HL-60/S4 treated with phorbol 12-myristate 13-acetate at 8.2 ng/mL for 4 days and 3 days (cell line): ENCODE data around the gene DLGAP4.

Source experiments
- in situ Hi-C: fragments of 300-500 bp; cut with MboI; formaldehyde crosslinking; loops from 2 replicates; pipeline ENCODE4 v1.15.0; 2022; ENCODE audit warnings: low sequenced_read_pairs

DLGAP4 gene

DNA sequence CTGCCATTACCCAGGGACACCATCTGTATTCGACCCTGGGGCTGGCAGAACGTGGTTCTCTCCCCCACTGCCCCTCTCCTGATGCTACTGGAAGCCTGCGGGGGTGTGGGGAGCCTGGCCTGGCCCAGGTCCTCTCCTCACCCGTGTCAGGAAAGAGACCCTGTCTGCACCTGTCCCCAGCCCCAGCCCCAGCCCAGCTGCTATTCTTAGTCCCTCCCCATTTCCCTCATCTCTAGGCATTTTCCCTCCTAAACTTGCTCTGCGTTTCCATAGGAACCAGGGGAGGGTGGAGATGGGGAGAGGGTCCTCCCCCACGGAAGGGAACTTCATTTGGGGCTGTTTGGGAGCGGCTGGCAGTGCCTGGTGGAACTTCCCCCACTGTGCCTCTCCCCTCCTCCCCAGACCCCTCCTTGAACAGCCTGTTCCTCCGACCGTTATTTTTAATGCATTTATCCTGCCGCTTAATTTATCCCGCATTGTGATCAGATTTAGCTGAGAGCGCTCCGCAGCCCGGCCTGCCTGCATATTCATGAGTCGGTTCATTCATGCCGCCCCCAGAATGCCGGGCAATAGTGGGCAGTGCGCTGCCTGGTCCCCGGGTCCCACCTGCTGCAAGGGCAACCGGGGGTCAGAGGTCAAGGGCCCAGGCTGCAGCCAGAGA, 31.8 kb upstream of the DLGAP4 start:
- in situ Hi-C loops: no loop called here

GRCh38 chr20:36275011-36275410, 31.1 kb upstream of the DLGAP4 start:
- in situ Hi-C loops: no loop called here

GRCh38 chr20:36275441-36276189, 30.5 kb upstream of the DLGAP4 start:
- in situ Hi-C loops: no loop called here

GRCh38 chr20:36277546-36277945, 28.6 kb upstream of the DLGAP4 start:
- in situ Hi-C loops: no loop called here

- in situ Hi-C loops: no loop called here
Measured at GRCh38 chr20:36279362-36279761, 26.8 kb upstream of the DLGAP4 start.

GRCh38 chr20:36279776-36280175, 26.4 kb upstream of the DLGAP4 start:
- in situ Hi-C loops: no loop called here

GRCh38 chr20:36281785-36282380, 24.3 kb upstream of the DLGAP4 start:
- in situ Hi-C loops: no loop called here

DNA sequence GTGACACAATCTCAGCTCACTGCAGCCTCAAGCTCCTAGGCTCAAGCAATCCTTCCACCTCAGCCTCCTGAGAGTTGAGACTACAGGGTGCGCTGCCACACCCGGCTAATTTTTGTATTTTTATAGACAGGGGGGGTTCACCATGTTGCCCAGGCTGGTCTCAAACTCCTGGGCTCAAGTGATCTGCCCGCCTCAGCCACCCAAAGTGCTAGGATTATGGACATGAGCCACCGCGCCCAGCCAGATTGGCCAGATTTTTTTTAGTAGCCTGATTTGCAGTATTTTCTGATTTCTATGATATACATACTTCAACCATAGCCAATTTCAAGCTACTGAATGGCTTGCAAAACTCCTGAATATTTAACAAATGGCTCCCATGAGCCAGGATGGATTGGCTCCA, 21.4 kb upstream of the DLGAP4 start:
- in situ Hi-C loops: no loop called here

- in situ Hi-C loops: no loop called here
Measured at GRCh38 chr20:36285746-36286447, 20.2 kb upstream of the DLGAP4 start.

- in situ Hi-C loops: no loop called here
Measured at GRCh38 chr20:36297656-36298055, 8.5 kb upstream of the DLGAP4 start.

DNA sequence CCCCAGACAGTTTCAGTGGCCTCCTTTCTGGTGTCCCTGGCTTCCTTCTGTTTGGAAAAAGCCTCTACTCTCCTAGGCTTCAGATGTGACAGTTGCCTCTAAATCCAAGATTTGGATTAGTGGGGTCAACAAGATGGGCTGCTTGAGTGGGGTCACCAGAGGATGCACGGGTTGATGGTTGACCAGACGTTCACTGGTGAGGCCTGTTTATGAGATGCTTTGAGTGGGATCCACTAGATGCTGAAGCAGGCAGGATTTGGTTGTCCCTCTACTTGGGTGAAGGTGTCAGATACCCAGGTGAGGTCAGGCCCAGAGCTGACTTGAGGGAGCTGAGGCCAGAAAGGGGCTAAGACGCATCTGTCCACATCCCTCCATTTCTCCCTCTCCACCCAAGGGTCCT, 8.1 kb upstream of the DLGAP4 start:
- in situ Hi-C loops: no loop called here

DNA sequence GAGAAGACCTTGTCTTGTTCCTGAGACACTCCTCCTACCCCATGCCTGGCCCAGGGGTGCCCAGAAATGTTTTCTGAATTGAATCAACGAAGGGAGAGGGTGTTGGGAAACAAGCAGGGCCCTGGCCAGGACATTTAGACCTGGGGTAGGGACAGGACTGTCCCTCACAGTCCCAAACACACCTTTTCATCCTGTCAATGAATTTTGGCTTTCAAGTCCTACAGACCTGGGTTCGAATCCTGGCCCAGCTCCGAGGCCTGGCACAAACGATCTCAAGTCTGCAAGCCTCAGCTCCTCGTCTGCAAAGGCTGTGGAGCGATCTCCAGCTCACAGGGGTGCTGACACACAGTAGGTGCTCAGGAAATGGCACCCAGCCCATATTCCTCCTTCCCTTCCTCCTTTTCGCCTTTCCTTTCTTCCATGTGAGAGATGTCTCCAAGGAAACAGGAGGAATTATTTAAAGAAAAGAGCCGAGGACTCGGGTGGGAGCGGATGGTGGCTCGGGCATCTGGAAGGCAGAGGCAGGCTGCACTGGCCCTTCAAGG, 7.3 kb upstream of the DLGAP4 start:
- in situ Hi-C loops: no loop called here

DNA sequence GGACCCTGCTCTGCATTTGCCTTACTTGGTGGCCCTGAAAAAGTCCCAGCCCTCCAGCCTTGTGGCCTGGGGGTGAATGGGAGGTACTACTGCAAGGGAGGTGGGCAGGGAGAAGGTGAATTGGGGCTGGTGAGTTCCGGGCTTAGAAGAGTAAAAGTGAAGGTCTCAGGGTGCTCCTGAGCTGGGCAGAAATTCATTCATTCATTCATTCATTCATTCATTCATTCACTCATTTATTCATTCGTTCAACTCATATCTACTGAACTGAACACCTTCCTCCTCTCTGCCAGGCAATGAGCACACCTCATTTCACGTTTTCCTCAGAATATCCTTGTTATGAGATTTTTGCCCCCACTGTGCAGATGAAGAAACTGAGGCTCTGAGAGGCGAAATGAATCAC, 6.7 kb upstream of the DLGAP4 start:
- in situ Hi-C loops: no loop called here

- in situ Hi-C loops: no loop called here
Measured at GRCh38 chr20:36301359-36302119, 4.6 kb upstream of the DLGAP4 start.

DNA sequence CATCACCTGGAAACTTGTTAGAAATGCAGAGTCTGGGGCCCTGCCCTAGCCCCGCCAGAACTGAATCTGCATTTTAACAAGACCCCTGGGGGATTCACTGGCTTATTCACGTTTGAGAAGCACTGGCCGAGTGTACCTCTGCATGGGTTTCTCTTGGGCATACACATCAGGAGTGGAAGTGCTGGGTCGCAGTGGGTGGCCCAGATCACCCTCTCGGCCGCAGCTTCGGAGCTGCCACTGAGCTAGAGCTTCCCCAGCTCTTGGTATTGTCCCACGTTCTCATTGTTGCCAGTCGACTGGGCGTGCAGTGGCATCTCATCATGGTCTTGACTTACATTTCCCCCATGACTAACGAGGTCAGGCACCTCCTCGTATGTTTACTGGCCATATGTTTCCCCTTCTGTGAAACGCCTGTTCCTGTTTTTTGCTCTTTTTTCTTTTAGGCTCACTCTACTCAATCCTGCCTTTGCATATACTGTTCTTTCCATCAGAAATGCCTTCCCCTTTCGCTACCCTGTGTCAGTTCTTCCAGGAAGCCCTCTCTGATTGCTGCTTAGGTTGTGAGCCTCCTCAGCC, 3.0 kb upstream of the DLGAP4 start:
- in situ Hi-C loops: no loop called here

DNA sequence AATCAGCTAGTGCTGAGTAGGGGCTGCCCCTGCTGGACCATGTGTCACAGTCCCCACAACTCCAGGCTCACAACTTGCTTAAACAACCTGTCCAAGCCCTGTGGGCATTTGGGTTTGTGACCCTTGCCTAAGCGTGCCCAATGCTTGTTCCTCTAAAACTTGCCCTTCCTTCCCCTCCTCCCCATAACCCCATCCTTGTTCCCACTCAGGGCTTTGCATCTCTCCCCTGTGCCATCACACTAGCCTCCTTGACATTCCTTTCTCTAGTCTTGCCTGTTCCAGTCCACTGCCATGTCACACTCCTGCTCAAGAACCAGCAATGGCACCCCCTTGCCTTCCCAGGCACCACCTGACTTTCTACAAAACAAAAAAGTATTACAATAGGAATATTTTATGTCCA, 2.3 kb upstream of the DLGAP4 start:
- in situ Hi-C loops: no loop called here

DNA sequence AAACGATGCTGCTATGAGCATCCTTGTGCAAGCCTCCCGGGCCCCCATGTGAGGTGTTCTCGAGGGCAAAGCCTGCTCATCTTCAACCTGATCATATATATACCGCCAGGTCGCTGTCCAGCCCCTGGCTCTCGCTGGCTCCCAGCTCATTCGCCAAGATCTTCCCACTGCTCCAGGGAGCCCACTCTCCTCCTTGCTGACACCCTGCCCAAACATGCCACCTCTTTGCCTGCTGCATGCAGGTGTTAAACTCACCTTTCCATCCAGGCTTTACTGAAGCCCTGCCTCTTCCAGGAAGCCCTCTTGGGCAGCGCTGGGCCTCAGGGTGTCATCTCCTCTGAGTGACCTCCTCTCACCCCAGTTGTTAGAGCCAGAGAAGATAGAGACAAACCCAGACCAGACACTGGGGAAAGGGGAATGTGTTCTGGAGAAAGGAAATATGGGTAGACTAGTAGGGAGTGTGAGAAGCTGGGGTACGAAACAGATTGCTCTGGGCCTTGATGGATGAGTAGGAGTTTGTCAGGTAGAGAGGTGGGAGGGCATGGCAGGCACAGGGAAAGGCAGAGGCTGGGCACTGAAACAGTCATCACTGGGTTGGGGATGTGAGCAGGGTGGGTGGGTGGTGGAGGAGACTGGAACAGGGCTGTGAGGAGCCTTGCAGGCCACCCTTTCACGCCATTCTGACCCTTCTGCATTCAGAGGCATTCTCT, 1.2 kb upstream of the DLGAP4 start:
- in situ Hi-C loops: no loop called here

GRCh38 chr20:36306553-36307411, 643 bp downstream of the DLGAP4 start:
- in situ Hi-C loops: no loop called here
